Activated CD8-positive, alpha-beta memory T cell treated with anti-CD3 and anti-CD28 coated beads, Interleukin-2, amount 50 U/mL, for 24 hours (primary cell): ENCODE data around the gene EIF4G3.
"Not testable (repeated sequence)": the region's sequence is repeated elsewhere in the genome, so short reads cannot be mapped to it uniquely, and the experiment has no call there.

Experiments used
- DNase-seq: peaks from one replicate; pipeline ENCODE4 v3.0.0-alpha.2; 2020; ENCODE audit errors: extremely low read depth

Gene EIF4G3

GRCh38 chr1:20878799-20879198, 297.9 kb downstream of the EIF4G3 start:
- no peak for DNase-seq

GRCh38 chr1:20875198-20875973, 301.3 kb downstream of the EIF4G3 start:
- DNase-seq = no peak

GRCh38 chr1:20873311-20873710, 303.4 kb downstream of the EIF4G3 start:
- DNase-seq = no peak

GRCh38 chr1:20871419-20871818, 305.3 kb downstream of the EIF4G3 start:
- no peak for DNase-seq

- no peak for DNase-seq
Observed at GRCh38 chr1:20870718-20871117, 306.0 kb downstream of the EIF4G3 start.

GRCh38 chr1:20868263-20868662, 308.4 kb downstream of the EIF4G3 start:
- no peak for DNase-seq

GRCh38 chr1:20867847-20868246, 308.9 kb downstream of the EIF4G3 start:
- no peak for DNase-seq

DNA sequence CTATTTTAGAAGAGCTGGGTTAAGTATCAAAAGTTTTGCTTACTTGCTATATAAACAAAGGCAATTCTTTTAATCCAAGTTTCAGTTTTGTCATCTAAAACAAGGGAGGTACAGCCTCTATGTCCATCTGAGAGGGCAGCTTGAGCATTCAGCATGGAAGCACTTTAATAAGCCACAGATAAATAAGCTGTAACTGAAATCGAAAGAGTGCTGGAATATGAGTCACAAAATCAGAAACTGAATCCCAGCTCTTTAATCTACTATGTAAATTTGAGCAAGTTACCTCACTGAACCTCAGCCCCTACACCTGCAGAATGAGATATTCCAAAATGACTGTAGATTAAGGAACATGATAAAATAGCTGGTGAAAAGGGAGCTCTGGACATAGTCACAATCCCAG, 309.6 kb downstream of the EIF4G3 start:
- DNase-seq = no peak

DNA sequence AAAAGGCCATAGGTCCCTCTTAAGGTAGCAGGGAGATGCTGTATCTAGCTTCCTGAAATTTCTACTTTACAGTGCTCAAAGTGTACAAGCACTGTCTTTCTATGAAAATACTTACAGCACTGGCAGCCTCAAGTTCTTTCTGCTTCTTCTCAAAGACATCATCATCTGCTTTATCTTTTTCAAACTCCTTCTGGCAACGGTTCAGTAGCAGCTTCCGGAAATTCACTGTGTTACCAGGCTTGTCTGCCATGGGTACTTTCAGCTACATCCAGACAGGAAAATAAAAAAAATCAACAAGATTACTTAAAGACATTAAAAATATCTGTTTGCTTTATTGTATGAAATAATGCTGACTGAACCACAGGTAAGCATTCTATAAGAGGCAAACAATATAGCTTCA, 311.7 kb downstream of the EIF4G3 start:
- DNase-seq = no peak

- no peak for DNase-seq
Observed at GRCh38 chr1:20854529-20854928, 322.2 kb downstream of the EIF4G3 start.

GRCh38 chr1:20851791-20852190, 324.9 kb downstream of the EIF4G3 start:
- not testable (repeated sequence) for DNase-seq

- DNase-seq = no peak
Observed at GRCh38 chr1:20850021-20850420, 326.7 kb downstream of the EIF4G3 start.

- no peak for DNase-seq
Observed at GRCh38 chr1:20849100-20849499, 327.6 kb downstream of the EIF4G3 start.

GRCh38 chr1:20848162-20848561, 328.5 kb downstream of the EIF4G3 start:
- DNase-seq = no peak

DNA sequence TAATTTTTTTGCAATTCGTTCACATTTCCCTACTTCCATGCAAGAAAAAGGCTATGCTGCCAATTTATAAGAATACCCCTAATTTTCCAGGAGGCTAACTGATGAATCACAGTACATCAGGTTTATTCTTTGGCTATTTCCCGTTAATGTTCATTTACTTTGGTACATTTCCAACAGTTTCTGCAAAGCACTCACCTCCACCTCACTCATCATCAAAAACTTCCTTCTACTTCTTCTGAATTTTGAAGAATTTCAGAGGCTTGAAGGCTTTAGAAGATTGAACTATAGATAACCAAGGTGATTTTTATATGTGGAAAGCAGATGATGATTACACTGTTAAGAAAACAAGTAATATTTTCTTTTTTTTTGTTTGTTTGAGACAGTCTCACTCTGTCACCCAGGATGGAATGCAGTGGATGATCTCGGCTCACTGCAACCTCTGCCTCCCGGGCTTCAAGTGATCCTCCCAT, 329.1 kb downstream of the EIF4G3 start:
- no peak for DNase-seq

- no peak for DNase-seq
Observed at GRCh38 chr1:20846461-20847374, 330.0 kb downstream of the EIF4G3 start.

DNA sequence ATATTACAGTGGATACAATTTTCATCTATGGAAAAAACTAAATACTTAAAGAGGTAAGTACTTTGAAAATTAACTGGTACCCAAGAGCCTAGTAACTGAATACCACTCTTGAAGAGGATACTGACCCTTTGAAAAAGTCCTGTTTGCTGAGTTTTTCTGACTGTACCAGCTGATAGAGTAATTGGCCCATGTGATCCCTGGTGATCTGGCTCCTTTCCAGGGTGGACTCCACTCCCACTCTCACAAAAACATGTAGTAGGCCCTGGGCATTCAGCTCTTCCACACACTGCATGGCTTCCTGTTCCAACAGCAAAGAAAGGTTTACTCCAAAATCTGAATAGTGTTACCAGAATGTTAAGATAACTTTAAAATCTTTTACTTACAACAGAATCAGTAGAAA, 336.0 kb downstream of the EIF4G3 start:
- no peak for DNase-seq

GRCh38 chr1:20837554-20838192, 339.0 kb downstream of the EIF4G3 start:
- no peak for DNase-seq

DNA sequence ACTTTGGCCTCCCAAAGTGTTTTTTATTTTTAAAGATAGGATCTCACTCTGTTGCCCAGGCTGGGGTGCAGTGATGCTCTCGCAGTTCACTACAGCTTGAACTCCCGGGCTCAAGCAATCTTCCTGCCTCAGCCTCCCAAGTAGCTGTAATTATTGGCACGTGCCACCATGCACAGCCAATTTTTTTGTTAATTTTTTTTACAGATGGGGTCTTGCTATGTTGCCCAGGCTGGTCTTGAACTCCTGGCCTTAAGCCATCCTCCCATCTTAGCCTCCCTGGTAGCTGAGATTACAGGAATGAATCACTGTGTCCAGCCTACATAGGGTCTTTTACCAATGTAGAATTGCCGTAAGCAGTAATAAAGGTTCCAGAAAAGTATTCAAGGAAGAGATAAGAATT, 340.5 kb downstream of the EIF4G3 start:
- no peak for DNase-seq

GRCh38 chr1:20834780-20835179, 341.9 kb downstream of the EIF4G3 start:
- DNase-seq = no peak

DNA sequence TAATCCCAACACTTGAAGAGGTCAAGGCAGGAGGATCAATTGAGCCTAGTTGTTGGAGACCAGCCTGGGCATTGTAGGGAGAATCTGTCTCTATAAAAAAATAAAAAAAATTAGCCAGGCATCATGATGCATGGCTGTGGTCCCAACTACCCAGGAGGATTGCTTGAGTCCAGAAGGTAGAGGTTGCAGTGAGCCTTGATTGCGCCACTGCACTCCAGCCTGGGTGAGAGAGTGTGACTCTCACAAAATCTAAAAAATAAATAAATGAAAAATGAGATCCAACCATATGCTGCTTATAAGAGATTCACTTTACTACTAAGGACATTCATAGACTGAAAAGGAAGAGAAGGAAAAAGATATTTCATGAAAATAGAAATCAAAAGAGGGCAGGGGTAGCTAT, 342.5 kb downstream of the EIF4G3 start:
- DNase-seq = no peak

DNA sequence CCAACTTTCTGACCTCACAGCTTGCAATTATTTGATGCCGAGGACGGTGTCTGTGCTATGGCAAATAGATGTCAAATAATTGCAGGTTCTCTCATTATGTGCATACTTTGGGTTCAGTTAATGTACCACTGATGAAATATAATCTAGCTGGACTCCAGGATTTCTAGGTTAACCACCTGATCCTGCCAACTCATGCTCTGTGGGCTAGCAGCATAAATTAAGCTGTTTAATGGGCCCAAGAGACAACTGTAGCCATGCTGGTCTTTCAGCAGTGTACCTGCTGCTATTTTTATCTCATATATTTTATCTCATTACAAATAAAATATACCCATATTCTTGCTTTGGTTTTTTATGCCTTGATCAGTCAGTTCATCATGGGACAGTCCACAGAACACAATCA, 346.3 kb downstream of the EIF4G3 start:
- DNase-seq = no peak
